ENCODE measurements around the gene BIN1.

Gene BIN1

DNA sequence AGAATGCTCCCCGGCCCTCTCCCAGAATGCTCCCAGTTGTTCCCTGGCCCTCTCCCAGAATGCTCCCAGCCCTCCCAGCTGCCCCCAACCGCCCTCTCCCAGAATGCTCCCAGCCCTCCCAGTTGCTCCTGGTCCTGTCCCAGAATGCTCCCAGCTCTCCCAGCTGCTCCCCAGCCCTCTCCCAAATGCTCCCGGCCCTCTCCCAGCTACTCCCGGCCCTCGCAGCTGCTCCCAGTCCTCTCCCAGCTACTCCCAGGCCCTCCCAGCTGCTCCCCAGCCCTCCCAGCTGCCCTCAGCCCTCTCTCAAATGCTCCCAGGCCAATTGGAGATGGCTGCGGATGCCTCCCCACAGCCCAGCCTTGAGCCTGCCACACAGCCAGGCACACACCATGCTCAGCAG is 31.1 kb downstream of the BIN1 start:
- Mint-ChIP-seq H3K9me3 (no peaks in the 10 kb centered on the region), H3K27ac (peak overlapping the region; percentile 97), H3K4me1 (peaks cover 49% of the 10 kb centered on the region), H3K36me3 (peaks cover 7% of the 10 kb centered on the region), H3K27me3 (no peaks in the 10 kb centered on the region), H3K4me3 (no peak overlapping the region)
- ATAC-seq (ENCODE audit: low read depth) (no peak), DNase-seq (ENCODE audit: low spot score in 2 of 2) (no peak)

DNA sequence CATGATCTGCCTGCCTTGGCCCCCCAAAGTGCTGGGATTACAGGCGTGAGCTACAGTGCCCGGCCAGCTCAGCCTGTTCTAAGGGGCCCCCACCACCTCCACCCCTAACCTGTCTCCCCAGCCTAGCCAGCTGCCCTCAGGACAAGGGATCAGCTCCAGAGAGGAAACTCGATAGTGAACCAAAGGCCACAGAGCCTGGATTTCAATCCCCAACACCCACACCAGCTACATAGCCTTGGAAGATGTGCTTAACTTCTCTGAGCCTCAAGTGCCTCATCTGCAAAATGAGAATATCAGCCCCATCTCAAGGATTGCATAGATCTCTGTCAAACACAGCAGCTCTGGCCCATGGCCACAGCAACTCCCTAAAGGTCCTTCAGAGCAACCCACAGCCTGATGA is 32.0 kb downstream of the BIN1 start:
- no peaks in the 10 kb centered on the region for H3K27me3 Mint-ChIP-seq
- ATAC-seq (ENCODE audit: low read depth) (no peak), DNase-seq (ENCODE audit: low spot score in 2 of 2) (no peak)
- peaks cover 9% of the 10 kb centered on the region for H3K36me3 Mint-ChIP-seq
- no peaks in the 10 kb centered on the region for H3K9me3 Mint-ChIP-seq
- H3K27ac Mint-ChIP-seq, result peak overlapping the region; percentile 97
- peaks cover 42% of the 10 kb centered on the region for H3K4me1 Mint-ChIP-seq
- H3K4me3 Mint-ChIP-seq, result no peak overlapping the region

DNA sequence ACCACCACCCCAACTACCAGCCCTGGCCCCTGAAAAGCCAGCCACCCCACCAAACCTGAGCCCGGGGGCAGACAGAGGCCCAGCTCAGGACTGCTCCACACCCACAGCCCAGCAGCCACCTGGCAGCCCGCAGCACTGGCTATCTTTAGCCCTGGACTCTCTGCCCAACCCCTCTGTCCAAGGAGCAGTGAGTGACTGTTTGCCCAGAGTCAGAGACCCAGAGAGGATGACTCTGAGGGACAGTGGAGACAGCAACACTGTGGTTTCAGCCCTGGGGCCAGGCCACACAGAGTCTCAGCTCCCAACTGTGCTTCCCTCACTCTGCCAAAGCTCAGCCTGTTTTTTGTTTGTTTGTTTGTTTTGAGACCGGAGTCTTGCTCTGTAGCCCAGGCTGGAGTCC is 32.6 kb downstream of the BIN1 start:
- peaks cover 12% of the 10 kb centered on the region for H3K36me3 Mint-ChIP-seq
- H3K4me1 Mint-ChIP-seq, result peaks cover 41% of the 10 kb centered on the region
- no peaks in the 10 kb centered on the region for H3K27me3 Mint-ChIP-seq
- peak overlapping the region; percentile 79 for H3K27ac Mint-ChIP-seq
- no peak for ATAC-seq (ENCODE audit: low read depth)
- DNase-seq (ENCODE audit: low spot score in 2 of 2), result no peak
- no peaks in the 10 kb centered on the region for H3K9me3 Mint-ChIP-seq
- no peak overlapping the region for H3K4me3 Mint-ChIP-seq

DNA sequence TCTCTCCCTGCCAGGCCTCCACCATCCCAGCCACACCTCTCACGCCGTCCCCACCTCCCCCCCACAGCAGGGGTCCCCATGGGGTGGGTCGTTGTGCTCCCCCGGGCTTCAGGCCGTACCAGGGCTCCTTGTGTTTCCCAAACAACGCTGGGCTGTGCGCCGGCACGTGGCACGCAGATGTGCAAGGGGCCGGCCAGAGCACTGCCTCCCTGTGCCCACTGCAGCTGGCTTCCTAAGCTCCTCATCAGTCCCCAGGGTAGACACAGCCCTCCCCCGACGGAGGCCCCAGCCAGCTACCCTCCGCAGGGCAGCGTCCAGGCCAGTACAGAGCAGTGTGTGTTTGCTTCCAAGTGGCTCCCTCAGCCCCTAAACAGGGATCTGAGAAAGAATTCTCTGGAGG is 34.0 kb downstream of the BIN1 start:
- peaks cover 32% of the 10 kb centered on the region for H3K4me1 Mint-ChIP-seq
- H3K27ac Mint-ChIP-seq, result no peak overlapping the region

DNA sequence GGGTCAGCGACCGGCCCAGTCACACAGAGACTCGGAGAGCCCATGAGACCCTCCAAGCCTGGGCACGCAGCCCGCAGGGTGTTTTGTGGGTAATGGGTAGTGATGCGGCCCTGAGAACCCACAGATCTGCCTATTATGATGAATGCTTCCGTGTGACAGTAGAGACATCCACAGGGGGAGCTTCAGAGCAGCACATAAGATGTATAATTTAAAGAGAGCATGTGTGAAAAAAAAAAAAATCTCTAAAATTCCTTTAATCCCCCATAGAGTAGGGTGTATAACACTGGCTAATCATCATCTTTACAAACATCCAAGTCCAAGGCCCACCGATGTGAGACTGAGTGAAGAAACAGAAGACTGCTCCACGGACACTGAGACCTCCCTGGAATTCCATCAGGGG is 34.6 kb downstream of the BIN1 start:
- H3K9me3 Mint-ChIP-seq, result no peaks in the 10 kb centered on the region
- no peak overlapping the region for H3K4me3 Mint-ChIP-seq
- no peaks in the 10 kb centered on the region for H3K27me3 Mint-ChIP-seq
- peaks cover 17% of the 10 kb centered on the region for H3K36me3 Mint-ChIP-seq
- peaks cover 30% of the 10 kb centered on the region for H3K4me1 Mint-ChIP-seq
- ATAC-seq (ENCODE audit: low read depth), result no peak
- no peak overlapping the region for H3K27ac Mint-ChIP-seq
- DNase-seq (ENCODE audit: low spot score in 2 of 2), result no peak

More for the DNA sequence above, 34.0 kb downstream of the BIN1 start:
- no peaks in the 10 kb centered on the region for H3K9me3 Mint-ChIP-seq
- ATAC-seq (ENCODE audit: low read depth) (no peak), DNase-seq (ENCODE audit: low spot score in 2 of 2) (no peak)
- H3K36me3 Mint-ChIP-seq, result peaks cover 16% of the 10 kb centered on the region
- no peak overlapping the region for H3K4me3 Mint-ChIP-seq
- no peaks in the 10 kb centered on the region for H3K27me3 Mint-ChIP-seq

- Mint-ChIP-seq H3K9me3 (no peaks in the 10 kb centered on the region), H3K27ac (no peak overlapping the region)
- no peak for ATAC-seq (ENCODE audit: low read depth)
These were observed 35.0 kb downstream of the BIN1 start for GRCh38 chr2:127071901-127072328.

DNA sequence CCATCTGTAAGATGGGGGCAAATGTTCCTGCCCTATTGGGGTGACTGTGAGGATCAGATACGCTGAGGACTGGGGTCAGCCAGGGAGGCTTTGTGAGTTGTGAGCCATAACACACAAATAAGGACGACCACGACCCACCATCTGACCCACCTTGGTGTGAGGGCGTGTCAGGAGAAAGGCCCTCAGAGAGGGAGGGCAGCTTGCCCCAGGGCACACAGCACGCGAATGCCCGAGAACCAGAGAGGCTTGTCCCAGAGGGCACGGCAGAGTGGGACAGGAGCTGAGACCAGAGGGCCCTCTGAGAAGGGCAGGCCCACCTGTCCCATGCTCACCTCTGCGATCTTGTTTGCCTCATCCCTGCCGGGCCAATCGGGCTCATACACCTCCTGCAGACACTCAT is 36.7 kb downstream of the BIN1 start:
- DNase-seq (ENCODE audit: low spot score in 2 of 2), result no peak
- Mint-ChIP-seq H3K27ac (no peak overlapping the region), H3K9me3 (no peaks in the 10 kb centered on the region), H3K4me3 (no peak overlapping the region), H3K4me1 (peaks cover 22% of the 10 kb centered on the region), H3K36me3 (peaks cover 17% of the 10 kb centered on the region), H3K27me3 (no peaks in the 10 kb centered on the region)
- no peak for ATAC-seq (ENCODE audit: low read depth)

More at GRCh38 chr2:127071901-127072328, 35.0 kb downstream of the BIN1 start:
- DNase-seq (ENCODE audit: low spot score in 2 of 2), result no peak
- no peak overlapping the region for H3K4me3 Mint-ChIP-seq
- peaks cover 17% of the 10 kb centered on the region for H3K36me3 Mint-ChIP-seq
- peaks cover 27% of the 10 kb centered on the region for H3K4me1 Mint-ChIP-seq
- H3K27me3 Mint-ChIP-seq, result no peaks in the 10 kb centered on the region

- DNase-seq (ENCODE audit: low spot score in 2 of 2) (no peak), ATAC-seq (ENCODE audit: low read depth) (peak; percentile 35)
- peaks cover 22% of the 10 kb centered on the region for H3K4me1 Mint-ChIP-seq
- H3K36me3 Mint-ChIP-seq, result peaks cover 17% of the 10 kb centered on the region
- H3K4me3 Mint-ChIP-seq, result no peak overlapping the region
- H3K9me3 Mint-ChIP-seq, result no peaks in the 10 kb centered on the region
- H3K27me3 Mint-ChIP-seq, result no peaks in the 10 kb centered on the region
- peak overlapping the region; percentile 80 for H3K27ac Mint-ChIP-seq
These were observed 37.4 kb downstream of the BIN1 start for GRCh38 chr2:127069536-127069935.

DNA sequence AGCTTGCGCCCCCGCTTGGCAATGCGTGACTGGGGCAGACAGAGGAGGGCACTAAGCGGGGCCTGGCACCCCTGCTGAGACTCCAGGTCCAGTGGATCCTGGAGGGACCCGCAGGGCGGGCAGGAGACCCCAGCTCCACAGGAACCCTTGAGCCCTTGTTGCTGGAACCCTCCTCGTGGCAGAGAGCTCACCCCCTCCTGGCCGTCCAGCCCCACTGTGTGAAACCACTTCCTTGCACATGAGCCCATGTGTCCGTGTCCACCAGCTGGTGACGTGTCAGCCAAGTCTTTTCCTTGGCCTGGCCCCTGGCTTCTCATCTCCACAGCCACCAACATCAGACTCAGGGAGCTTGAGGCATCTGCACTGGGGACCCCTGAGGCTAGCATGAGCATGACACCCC is 38.0 kb downstream of the BIN1 start:
- H3K27ac Mint-ChIP-seq, result peak overlapping the region; percentile 80
- H3K9me3 Mint-ChIP-seq, result no peaks in the 10 kb centered on the region
- H3K4me1 Mint-ChIP-seq, result peaks cover 18% of the 10 kb centered on the region
- H3K27me3 Mint-ChIP-seq, result no peaks in the 10 kb centered on the region
- H3K36me3 Mint-ChIP-seq, result peaks cover 17% of the 10 kb centered on the region
- DNase-seq (ENCODE audit: low spot score in 2 of 2), result no peak
- ATAC-seq (ENCODE audit: low read depth), result no peak
- no peak overlapping the region for H3K4me3 Mint-ChIP-seq

DNA sequence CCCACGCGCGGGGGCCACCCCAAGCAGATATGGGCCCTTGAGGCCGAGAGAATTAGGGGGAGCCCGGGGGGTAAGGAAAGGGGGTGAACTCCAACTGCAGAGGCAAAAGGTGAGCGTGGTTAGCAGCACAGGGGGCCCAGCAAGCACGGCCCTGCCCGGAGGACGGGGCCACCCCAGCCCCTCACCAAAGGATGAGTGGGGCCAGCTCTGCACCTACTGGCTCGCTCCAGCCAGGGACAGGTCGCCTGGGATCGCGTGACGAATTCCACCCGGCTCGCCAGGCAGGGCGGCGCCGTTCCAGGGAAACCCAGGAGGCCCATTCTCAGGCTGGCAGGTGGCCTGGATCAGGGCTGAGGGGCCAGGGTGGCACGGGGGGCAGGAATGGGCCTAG is 38.6 kb downstream of the BIN1 start:
- Mint-ChIP-seq H3K36me3 (peaks cover 17% of the 10 kb centered on the region), H3K9me3 (no peaks in the 10 kb centered on the region), H3K4me1 (peaks cover 17% of the 10 kb centered on the region), H3K4me3 (no peak overlapping the region), H3K27ac (peak overlapping the region; percentile 70), H3K27me3 (no peaks in the 10 kb centered on the region)
- DNase-seq (ENCODE audit: low spot score in 2 of 2) (no peak), ATAC-seq (ENCODE audit: low read depth) (peak; percentile 28)

DNA sequence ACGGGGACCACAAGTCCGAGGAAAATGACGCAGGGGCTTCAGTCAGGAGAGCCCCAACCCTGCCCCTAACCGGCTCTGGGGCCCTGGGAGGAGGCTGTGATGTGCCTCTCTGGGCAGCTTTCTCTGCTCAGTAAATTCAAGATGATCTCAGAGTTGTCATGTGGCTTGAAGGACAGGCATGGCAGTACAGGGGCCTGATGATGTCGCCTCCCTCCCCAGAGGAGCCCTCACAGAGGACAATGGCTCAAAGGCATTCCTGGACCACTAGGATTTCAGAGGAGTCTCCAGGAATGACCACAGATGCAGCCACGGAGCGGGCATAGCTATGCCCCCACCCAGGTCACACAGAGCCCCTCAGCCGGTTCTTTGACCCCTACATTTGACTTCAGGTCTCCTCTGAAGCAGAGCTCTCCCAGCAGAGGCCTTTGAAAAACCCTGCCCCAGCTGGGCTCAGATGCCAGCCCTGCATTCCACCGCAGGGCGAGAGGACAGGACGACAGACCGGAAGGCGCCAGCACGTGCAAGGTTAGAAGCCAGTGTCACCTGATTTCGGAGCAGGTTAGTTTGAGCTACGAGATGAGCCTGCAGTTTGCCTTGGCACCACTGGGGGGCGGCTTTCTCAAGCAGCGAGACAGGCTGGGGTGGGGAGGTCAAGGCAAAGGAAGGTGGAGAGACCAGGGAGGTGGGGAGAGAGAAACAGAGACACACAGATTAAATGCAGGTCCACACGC is 39.2 kb downstream of the BIN1 start:
- H3K9me3 Mint-ChIP-seq, result no peaks in the 10 kb centered on the region
- peaks cover 17% of the 10 kb centered on the region for H3K4me1 Mint-ChIP-seq
- H3K27ac Mint-ChIP-seq, result peak overlapping the region; percentile 70
- H3K27me3 Mint-ChIP-seq, result no peaks in the 10 kb centered on the region
- peak; percentile 80 for ATAC-seq (ENCODE audit: low read depth)
- H3K4me3 Mint-ChIP-seq, result no peak overlapping the region
- DNase-seq (ENCODE audit: low spot score in 2 of 2), result peak; percentile 66 to 73
- peaks cover 17% of the 10 kb centered on the region for H3K36me3 Mint-ChIP-seq

DNA sequence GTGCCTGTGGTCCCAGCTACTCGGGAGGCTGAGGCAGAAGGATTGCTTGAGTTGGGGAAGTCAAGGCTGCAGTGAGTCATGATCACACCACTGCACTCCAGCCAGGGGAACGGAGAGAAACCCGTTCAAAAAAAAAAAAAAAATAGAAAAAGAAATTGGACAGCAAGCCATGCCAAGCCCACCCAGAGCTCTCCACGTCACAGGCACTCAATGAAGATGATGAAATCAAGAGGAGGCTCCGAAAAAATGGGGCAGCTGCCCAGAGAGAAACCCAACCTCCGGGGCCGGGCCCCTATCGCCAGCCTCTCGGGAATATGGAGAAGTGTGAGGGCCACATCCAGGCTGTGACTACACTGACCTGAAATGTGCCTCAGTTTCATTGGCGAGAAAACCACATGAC is 40.0 kb downstream of the BIN1 start:
- ATAC-seq (ENCODE audit: low read depth), result no peak
- no peaks in the 10 kb centered on the region for H3K27me3 Mint-ChIP-seq
- H3K4me3 Mint-ChIP-seq, result no peak overlapping the region
- H3K9me3 Mint-ChIP-seq, result no peaks in the 10 kb centered on the region
- H3K4me1 Mint-ChIP-seq, result peaks cover 17% of the 10 kb centered on the region
- DNase-seq (ENCODE audit: low spot score in 2 of 2), result no peak
- H3K27ac Mint-ChIP-seq, result no peak overlapping the region
- H3K36me3 Mint-ChIP-seq, result peaks cover 21% of the 10 kb centered on the region

DNA sequence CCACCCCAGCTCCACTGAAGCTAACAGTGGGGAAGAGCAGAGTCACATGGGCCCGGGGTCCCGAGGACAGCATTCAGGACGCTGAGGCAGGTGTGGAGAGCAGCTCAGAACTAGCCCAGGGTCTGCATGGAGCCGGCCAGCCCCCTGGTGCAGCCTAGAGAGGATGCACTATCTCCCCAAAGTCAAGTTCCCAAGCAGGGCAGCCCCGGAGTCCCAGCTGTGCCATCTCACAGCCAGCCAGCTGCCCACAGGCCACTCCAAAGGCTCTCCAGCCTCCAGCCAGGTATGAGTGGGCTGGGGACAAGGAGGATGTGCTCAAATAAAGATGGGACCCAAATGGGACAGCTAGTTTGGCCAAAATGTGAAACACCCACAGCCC is 41.0 kb downstream of the BIN1 start:
- ATAC-seq (ENCODE audit: low read depth), result no peak
- Mint-ChIP-seq H3K27ac (no peak overlapping the region), H3K36me3 (peaks cover 24% of the 10 kb centered on the region)

GRCh38 chr2:127065299-127065939 is 41.5 kb downstream of the BIN1 start:
- Mint-ChIP-seq H3K27me3 (no peaks in the 10 kb centered on the region), H3K27ac (no peak overlapping the region), H3K4me1 (peaks cover 11% of the 10 kb centered on the region), H3K9me3 (no peaks in the 10 kb centered on the region), H3K4me3 (no peak overlapping the region), H3K36me3 (peaks cover 23% of the 10 kb centered on the region)
- ATAC-seq (ENCODE audit: low read depth) (no peak), DNase-seq (ENCODE audit: low spot score in 2 of 2) (no peak)

More for the DNA sequence above, 41.0 kb downstream of the BIN1 start:
- peaks cover 13% of the 10 kb centered on the region for H3K4me1 Mint-ChIP-seq
- no peak for DNase-seq (ENCODE audit: low spot score in 2 of 2)
- H3K9me3 Mint-ChIP-seq, result no peaks in the 10 kb centered on the region
- no peak overlapping the region for H3K4me3 Mint-ChIP-seq
- no peaks in the 10 kb centered on the region for H3K27me3 Mint-ChIP-seq

All from memory B cell (primary cell).